ENCODE results near the gene GPRC5B.

- TF ChIP-seq MAX (IDR thresholded peaks at IDR 0.05; ENCODE audit: insufficient read depth, insufficient read length) (no peak), POLR2AphosphoS5 (IDR thresholded peaks at IDR 0.05; ENCODE audit: insufficient read depth, low read depth, low read length) (no peak)
Observed at GRCh38 chr16:19840524-19841110, 44.0 kb downstream of the GPRC5B start.

Measured in endothelial cell of umbilical vein (primary cell).